Measurements from ENCODE around the gene ADAMTS3. TPM values are rescaled to one million over a fixed set of nuclear protein-coding genes. Genes with fewer than 3 reads are reported as not detected.

The ADAMTS3 gene
- total and polyA plus RNA-seq, 3 donors from 2014 or later, result 3.9 to 6.8 (median 5.3) TPM

GRCh38 chr4:72442715-72443114, 126.3 kb downstream of the ADAMTS3 start:
- H3K4me3 ChIP-seq, result no peak overlapping the region
- H3K36me3 ChIP-seq (ENCODE audit: low read depth, missing control alignments), result no peaks in the 10 kb centered on the region
- no peak overlapping the region for H3K27ac ChIP-seq
- no peak for DNase-seq
- intact Hi-C loops (cut with DNase I; ENCODE audit: low total_unique reads), result no loop called here
- H3K27me3 ChIP-seq, result no peaks in the 10 kb centered on the region
- H3K9me3 ChIP-seq, result no peaks in the 10 kb centered on the region
- WGBS, 2 donors, result 95% methylated on average over 5 of the region's 5 CpGs
- TF ChIP-seq CTCF (IDR thresholded peaks at IDR 0.05) (no peak), POLR2A (IDR thresholded peaks at IDR 0.05) (no peak)
- no peaks in the 10 kb centered on the region for H3K4me1 ChIP-seq

GRCh38 chr4:72442147-72442546, 126.9 kb downstream of the ADAMTS3 start:
- TF ChIP-seq POLR2A (IDR thresholded peaks at IDR 0.05), result no peak
- intact Hi-C loops (cut with DNase I; ENCODE audit: low total_unique reads), result no loop called here
- no peak overlapping the region for H3K4me3 ChIP-seq
- H3K9me3 ChIP-seq, result no peaks in the 10 kb centered on the region
- 71 to 85% methylated on average over 2 of the region's 2 CpGs for WGBS, 2 donors
- no peaks in the 10 kb centered on the region for H3K27me3 ChIP-seq
- DNase-seq, result no peak
- H3K27ac ChIP-seq, result no peak overlapping the region
- H3K36me3 ChIP-seq (ENCODE audit: low read depth, missing control alignments), result no peaks in the 10 kb centered on the region
- no peaks in the 10 kb centered on the region for H3K4me1 ChIP-seq

GRCh38 chr4:72440386-72440785, 128.6 kb downstream of the ADAMTS3 start:
- Histone ChIP-seq H3K9me3 (no peaks in the 10 kb centered on the region), H3K27ac (no peak overlapping the region), H3K4me1 (no peaks in the 10 kb centered on the region), H3K4me3 (no peak overlapping the region), H3K27me3 (no peaks in the 10 kb centered on the region), H3K36me3 (ENCODE audit: low read depth, missing control alignments) (no peaks in the 10 kb centered on the region)
- WGBS, 2 donors, result 78 to 85% methylated on average over 1 of the region's 1 CpG
- DNase-seq, result no peak
- no peak for TF ChIP-seq POLR2A (IDR thresholded peaks at IDR 0.05)
- TF ChIP-seq CTCF (IDR thresholded peaks at IDR 0.05), result no peak
- intact Hi-C loops (cut with DNase I; ENCODE audit: low total_unique reads), result no loop called here

- WGBS, 2 donors, result 72 to 82% methylated on average over 2 of the region's 2 CpGs
- no peak overlapping the region for H3K27ac ChIP-seq
These were observed 136.0 kb downstream of the ADAMTS3 start for GRCh38 chr4:72432975-72433374.

GRCh38 chr4:72432282-72432681, 136.7 kb downstream of the ADAMTS3 start:
- H3K4me3 ChIP-seq, result no peak overlapping the region

More at GRCh38 chr4:72432975-72433374, 136.0 kb downstream of the ADAMTS3 start:
- Histone ChIP-seq H3K4me3 (no peak overlapping the region), H3K4me1 (peaks cover 6% of the 10 kb centered on the region), H3K27me3 (no peaks in the 10 kb centered on the region), H3K9me3 (no peaks in the 10 kb centered on the region), H3K36me3 (ENCODE audit: low read depth, missing control alignments) (no peaks in the 10 kb centered on the region)
- no peak for DNase-seq
- TF ChIP-seq CTCF (IDR thresholded peaks at IDR 0.05) (no peak), POLR2A (IDR thresholded peaks at IDR 0.05) (no peak)
- intact Hi-C loops (cut with DNase I; ENCODE audit: low total_unique reads), result no loop called here

More at GRCh38 chr4:72432282-72432681, 136.7 kb downstream of the ADAMTS3 start:
- Histone ChIP-seq H3K27ac (no peak overlapping the region), H3K27me3 (no peaks in the 10 kb centered on the region), H3K4me1 (peaks cover 6% of the 10 kb centered on the region), H3K36me3 (ENCODE audit: low read depth, missing control alignments) (no peaks in the 10 kb centered on the region), H3K9me3 (no peaks in the 10 kb centered on the region)
- intact Hi-C loops (cut with DNase I; ENCODE audit: low total_unique reads), result no loop called here
- WGBS, 2 donors, result 87 to 92% methylated on average over 7 of the region's 7 CpGs
- no peak for DNase-seq
- TF ChIP-seq POLR2A (IDR thresholded peaks at IDR 0.05) (no peak), CTCF (IDR thresholded peaks at IDR 0.05) (no peak)
